ENCODE data around the gene SMAGP.
"Not testable (repeated sequence)": the region's sequence is repeated elsewhere in the genome, so short reads cannot be mapped to it uniquely, and the experiment has no call there.

SMAGP gene

DNA sequence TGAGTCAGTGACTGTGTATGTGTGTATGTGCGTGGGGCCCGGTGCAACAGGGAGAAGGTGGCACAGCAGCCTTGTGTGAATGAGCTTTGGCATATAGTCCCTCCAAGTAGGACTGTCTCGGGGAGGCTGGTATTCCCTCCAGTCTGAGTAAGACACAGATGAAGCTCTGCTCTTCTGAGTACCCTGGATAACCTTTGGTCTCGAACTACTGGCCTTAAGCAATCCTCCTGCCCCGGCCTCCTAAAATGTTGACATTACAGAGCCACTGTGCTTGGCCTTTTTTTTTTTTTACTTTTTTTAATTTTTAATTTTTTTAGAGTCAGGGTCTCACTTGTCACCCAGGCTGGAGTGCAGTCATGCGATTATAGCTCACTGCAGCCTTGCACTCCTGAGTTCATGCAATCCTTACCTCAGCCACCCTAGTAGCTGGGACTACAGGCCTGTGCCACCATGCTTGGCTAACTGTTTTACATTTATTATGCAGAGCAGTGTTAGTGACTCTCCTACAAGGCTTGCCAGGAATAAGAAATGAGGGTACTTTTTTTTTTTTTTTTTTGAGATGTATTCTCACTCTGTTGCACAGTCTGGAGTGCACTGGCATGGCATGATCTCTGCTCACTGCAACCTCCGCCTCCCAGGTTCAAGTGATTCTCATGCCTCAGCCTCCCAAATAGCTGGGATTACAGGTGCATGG lies 41.0 kb downstream of the SMAGP start:
- TF ChIP-seq, protein P1, sequence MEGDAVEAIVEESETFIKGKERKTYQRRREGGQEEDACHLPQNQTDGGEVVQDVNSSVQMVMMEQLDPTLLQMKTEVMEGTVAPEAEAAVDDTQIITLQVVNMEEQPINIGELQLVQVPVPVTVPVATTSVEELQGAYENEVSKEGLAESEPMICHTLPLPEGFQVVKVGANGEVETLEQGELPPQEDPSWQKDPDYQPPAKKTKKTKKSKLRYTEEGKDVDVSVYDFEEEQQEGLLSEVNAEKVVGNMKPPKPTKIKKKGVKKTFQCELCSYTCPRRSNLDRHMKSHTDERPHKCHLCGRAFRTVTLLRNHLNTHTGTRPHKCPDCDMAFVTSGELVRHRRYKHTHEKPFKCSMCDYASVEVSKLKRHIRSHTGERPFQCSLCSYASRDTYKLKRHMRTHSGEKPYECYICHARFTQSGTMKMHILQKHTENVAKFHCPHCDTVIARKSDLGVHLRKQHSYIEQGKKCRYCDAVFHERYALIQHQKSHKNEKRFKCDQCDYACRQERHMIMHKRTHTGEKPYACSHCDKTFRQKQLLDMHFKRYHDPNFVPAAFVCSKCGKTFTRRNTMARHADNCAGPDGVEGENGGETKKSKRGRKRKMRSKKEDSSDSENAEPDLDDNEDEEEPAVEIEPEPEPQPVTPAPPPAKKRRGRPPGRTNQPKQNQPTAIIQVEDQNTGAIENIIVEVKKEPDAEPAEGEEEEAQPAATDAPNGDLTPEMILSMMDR (conservative IDR thresholded peaks at IDR 0.05; ENCODE audit: low read depth, low read length) = no peak
- H3K4me3 ChIP-seq (ENCODE audit: low read length) = no peak overlapping the region
- no peak for DNase-seq (ENCODE audit: low read depth)

GRCh38 chr12:51227962-51228361 lies 42.3 kb downstream of the SMAGP start:
- no peak for DNase-seq (ENCODE audit: low read depth)
- TF ChIP-seq, protein P1 (conservative IDR thresholded peaks at IDR 0.05; ENCODE audit: low read depth, low read length) = no peak

DNA sequence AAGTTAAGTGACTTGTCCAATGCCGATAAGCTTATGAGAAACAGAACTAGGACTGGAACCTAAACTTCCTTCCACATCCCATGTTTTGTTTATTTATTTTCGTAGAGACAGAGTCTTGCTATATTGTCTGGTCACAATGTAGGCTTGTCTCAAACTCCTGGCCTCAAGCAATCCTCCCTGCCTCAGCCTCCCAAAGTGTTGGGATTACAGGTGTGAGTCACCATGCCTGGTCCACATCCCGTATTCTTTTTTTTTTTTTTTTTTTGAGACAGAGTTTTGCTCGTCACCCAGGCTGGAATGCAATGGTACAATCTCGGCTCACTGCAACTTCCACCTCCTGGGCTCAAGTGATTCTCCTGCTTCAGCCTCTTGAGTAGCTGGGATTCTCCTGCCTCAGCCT lies 43.1 kb downstream of the SMAGP start:
- not testable (repeated sequence) for H3K4me3 ChIP-seq (ENCODE audit: low read length); DNase-seq (ENCODE audit: low read depth)

More at GRCh38 chr12:51227962-51228361, 42.3 kb downstream of the SMAGP start:
- no peak overlapping the region for H3K4me3 ChIP-seq (ENCODE audit: low read length)

DNA sequence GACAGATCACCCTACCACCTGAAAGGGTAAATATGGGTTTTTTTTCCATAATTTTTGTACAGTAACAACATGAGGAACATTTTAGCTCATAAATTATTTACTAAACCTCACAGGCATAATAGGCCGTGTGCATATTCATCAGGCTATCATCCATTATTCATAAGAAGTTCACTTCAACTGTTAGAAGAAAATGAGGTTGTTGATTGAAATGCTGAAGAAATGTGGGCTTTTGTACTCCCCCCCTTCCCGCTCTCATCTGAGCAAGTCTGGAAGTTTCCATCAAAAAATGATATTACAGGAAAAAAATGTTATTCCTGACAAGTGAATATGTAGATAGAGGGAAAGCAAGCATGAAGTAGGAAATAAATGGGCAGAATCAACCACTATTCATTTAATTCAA lies 44.4 kb downstream of the SMAGP start:
- H3K4me3 ChIP-seq (ENCODE audit: low read length) = no peak overlapping the region
- DNase-seq (ENCODE audit: low read depth) = no peak
- TF ChIP-seq, protein P1 (conservative IDR thresholded peaks at IDR 0.05; ENCODE audit: low read depth, low read length) = no peak

DNA sequence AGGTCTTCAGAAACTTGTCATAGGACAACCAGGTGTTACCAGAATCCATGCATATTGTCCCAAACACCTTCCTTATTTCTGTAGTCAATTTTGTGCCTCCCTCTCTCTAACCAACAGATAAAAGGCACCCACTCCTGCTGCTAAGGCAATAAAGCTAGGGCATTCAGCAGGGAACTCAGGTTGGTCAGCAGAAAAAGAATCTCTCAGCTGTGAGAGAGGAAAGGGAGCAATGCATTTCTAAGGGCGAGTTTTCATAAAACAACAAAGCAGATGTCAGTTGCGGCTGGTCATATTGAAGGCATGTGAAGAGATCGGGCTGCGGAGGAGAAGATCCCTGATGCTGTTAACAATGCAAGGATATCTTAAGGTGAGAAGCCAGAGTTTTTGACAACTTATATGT lies 45.0 kb downstream of the SMAGP start:
- H3K4me3 ChIP-seq (ENCODE audit: low read length) = no peak overlapping the region
- TF ChIP-seq, protein P1 (conservative IDR thresholded peaks at IDR 0.05; ENCODE audit: low read depth, low read length) = no peak
- DNase-seq (ENCODE audit: low read depth) = no peak

DNA sequence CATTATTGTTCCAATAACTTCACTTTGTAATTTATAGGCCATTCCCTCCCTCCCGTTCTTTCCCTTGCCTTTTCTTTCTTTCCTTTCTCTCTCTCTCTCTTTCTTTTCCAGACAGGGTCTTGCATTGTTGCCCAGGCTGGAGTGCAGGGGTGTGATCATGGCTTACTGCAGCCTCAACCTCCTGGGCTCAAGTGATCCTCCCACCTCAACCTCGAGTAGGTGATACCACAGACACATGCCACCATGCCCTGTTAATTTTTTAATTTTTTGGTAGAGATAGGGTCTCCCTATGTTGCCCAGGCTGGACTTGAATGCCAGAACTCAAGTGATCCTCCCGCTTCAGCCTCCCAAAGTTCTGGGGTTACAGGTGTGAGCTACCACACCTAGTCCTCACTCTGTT lies 45.6 kb downstream of the SMAGP start:
- no peak overlapping the region for H3K4me3 ChIP-seq (ENCODE audit: low read length)
- TF ChIP-seq, protein P1 (conservative IDR thresholded peaks at IDR 0.05; ENCODE audit: low read depth, low read length) = no peak
- no peak for DNase-seq (ENCODE audit: low read depth)

- no peak for DNase-seq (ENCODE audit: low read depth)
- TF ChIP-seq, protein P1 (conservative IDR thresholded peaks at IDR 0.05; ENCODE audit: low read depth, low read length) = no peak
- no peak overlapping the region for H3K4me3 ChIP-seq (ENCODE audit: low read length)
These were observed 47.8 kb downstream of the SMAGP start for GRCh38 chr12:51222461-51222860.

DNA sequence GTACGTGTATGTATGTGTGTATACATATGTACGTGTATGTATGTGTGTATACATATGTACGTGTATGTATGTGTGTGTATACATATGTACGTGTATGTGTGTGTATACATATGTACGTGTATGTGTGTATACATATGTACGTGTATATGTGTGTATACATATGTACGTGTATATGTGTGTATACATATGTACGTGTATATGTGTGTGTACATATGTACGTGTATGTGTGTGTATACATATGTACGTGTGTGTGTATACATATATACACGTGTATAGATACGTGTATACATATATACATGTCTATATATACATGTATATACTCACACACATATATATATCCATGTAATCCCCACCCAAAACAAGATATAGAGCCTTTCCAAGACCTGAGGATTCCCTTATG lies 50.4 kb downstream of the SMAGP start:
- not testable (repeated sequence) for H3K4me3 ChIP-seq (ENCODE audit: low read length); DNase-seq (ENCODE audit: low read depth)

Data from retinal pigment epithelial cell (primary cell).